ENCODE measurements around the gene POLR3E.
"Not testable (repeated sequence)": the region's sequence is repeated elsewhere in the genome, so short reads cannot be mapped to it uniquely, and the experiment has no call there.

Gene POLR3E

DNA sequence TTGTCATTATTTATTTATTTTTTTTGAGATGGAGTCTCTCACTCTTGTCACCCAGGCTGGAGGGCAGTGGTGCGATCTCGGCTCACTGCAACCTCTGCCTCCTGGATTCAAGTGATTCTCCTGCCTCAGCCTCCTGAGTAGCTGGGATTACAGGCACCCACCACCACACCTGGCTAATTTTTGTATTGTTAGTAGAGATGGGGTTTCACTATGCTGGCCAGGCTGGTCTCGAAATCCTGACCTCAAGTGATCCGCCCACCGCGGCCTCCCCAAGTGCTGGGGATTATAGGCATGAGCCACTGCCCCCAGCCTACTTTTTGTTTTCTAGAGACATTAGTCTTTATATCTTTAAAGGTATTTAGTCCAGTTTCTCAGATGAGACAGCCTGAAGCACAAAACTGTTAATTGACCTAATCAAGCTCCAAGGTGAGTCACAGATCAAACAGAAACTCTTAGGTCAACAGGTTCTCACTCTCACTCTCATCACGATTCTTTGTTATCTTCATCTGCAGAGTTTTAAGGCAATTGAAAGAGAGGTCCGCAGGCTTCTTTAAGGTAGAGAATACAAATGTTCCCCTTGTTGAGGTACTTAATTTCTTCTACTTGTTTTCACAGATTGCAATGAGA, 71.1 kb downstream of the POLR3E start:
- DNase-seq: not testable (repeated sequence)

DNA sequence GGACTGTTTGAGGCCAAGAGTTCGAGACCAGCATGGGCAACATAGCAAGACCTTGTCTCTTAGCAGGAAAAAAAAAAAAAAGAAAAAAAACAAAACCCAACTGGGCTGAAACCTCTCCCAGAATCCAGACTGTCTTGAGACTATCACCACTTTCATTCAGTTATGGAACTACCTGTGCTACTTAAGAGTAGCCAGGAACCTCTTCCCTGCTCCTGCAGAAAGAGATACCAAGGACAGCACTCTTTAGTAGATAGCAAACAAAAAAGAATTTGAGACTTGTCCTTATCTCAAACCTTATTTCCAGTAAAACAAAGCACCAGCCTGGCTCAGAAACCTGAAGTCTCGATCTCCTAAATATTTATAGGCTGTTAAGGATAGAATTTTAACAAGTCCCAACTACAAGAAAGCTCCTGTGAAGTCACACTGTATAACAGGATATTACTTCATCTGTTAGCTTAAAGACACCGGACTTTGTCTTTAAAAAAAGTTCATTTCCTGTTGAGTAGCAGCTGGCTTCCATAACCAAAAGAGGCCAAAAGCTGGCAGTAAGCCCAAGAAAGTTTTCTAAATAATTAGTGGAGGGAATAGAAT, 72.1 kb downstream of the POLR3E start:
- DNase-seq: peak; percentile 47

DNA sequence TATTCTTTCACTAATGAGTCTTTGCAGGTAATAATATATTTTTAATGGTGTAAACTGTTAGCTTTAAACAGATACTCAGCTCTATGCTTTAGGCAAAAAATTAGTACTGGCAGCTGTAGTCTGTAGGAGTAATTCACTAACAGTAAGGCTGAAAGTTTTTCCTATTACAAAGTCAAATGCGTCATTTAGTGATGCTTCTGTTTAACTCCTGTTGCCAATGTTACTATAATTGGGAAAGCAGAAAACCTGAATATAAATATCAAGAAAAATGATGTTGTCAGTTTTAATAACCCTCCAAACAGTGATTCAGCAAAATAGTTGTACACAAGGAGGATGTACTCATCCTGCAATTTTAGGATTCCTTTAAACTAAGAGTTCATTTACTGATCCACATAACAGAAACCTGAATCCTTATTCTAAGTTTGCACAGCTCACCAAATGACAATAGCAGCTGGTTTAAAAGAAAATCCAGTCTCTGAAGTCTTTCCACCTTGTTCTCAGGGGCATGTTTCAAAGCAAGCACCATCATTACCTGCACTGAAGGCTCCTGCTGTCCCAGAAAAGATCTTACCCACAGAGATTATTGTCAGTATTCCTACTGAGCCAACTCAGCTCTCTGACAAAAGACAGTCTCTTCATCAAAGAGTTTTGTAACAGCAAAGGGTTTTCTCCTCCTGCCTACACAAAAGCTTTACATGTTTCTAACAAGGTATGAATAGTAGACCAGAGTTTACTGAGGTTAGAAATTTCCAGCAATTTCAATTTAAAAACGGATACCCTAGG, 73.0 kb downstream of the POLR3E start:
- no peak for DNase-seq

GRCh38 chr16:22372882-22373661, 75.9 kb downstream of the POLR3E start:
- DNase-seq: no peak

- peak; percentile 41 for DNase-seq
Observed at GRCh38 chr16:22373662-22374310, 76.6 kb downstream of the POLR3E start.

DNA sequence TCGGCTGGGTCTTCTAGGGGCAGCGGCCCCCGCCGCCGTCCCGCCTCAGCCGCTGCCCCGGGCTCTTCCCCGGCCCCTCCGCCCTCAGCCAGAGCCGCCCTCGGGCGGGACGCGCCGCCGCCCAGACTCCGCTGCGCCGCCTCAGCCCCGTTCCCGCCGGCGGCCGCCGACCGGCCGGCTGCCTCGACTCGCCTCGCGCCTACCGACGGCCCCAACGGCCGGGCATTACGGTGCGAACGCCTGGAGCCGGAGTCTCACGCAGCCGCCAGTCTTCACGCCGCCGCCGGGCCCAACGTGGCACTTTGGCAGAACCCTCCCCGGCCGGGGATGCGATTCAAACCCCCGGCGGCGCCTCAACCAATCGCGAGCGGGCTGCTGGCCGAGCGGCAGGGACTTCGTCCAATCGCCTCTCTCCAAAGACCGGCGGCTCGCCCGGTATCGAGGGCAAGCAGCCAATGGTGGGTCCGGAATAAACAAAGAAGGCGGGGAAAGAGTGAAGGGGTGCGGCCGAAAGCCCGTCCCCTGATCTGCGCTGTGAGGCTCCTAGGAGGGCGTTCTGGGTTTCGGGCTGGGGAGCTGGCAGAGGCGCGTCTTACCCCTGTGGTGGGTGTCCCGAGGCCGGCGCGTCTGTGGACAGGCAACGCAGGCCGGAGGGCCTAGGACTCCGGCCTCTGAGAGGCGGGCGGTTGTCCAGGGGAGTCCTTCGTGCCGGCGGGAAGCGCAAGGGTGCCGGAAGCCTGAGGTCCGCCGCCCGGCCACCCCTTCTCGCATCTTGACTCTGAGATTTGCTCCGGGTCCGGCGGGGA, 77.3 kb downstream of the POLR3E start, which contains the start of gene CDR2:
CDR2 (minus strand) TSS at position 309 of the 806 bp plus-strand sequence. CDS start 310 bp downstream, outside the sequence.
- peak; percentile 99 for DNase-seq

- no peak for DNase-seq
Observed at GRCh38 chr16:22375117-22375962, 78.1 kb downstream of the POLR3E start.

GRCh38 chr16:22375963-22376640, 78.9 kb downstream of the POLR3E start:
- no peak for DNase-seq

DNA sequence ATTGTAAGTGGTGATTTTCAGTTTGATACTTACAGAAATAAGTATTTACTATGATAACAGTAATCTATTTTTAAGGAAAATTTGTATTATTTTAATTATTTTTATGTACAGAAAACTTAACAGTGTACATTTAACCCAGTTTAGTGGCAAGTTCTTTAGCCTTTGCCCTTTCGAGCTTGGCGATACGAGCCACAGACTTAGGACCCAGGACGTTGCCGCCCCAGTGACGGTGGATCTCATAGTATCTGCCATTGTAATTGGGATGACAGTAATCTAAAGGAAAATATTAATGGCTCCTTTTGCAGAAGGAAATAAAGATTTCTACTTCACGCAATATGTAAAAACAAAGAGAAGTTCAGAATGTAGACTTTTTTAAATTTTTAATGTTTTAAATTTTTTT, 82.4 kb downstream of the POLR3E start:
- no peak for DNase-seq

DNA sequence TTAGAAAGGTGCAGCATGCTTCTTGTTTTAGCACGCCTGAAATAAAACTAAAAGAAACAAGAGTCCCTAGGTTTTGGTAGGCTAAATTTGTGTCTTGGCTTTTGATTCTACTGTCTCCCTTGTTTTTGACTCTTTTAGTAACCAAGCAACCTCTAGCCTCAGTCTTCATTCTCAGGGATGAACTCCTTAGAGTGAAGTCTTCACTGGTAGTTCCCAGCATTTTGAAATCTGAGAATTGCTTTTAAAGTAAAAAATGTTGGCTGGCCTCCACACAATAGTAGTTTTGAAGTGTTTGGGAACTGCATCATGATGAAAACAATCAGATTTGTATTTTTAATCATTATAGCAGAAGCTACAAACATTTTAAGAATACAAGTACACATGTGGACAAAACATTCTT, 83.3 kb downstream of the POLR3E start:
- DNase-seq: no peak

GRCh38 chr16:22381392-22381791, 84.2 kb downstream of the POLR3E start:
- DNase-seq: no peak

DNA sequence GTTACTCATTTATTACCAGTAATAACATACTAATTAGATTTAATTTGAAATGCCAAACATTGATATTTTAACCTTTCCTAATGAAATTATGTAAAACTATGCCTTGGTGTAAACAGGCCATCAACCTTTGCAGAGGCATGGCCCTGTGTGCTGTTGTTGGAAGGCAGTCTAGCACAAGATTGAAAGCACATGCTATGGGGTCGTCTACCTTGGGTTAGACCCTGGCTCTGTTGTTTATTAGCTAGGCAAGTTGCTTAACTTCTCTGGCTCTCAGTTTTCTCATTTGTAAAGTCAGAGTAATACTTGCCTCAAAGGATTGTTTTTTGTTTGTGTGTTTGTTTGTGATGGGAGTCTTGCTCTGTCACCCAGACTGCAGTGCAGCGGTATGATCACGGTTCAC, 86.6 kb downstream of the POLR3E start:
- DNase-seq: no peak
